GM12891 (cell line): Measurements from ENCODE around the gene SRPK1.
"Not testable (repeated sequence)": the region's sequence is repeated elsewhere in the genome, so short reads cannot be mapped to it uniquely, and the experiment has no call there.

Experiments
- POLR2AphosphoS5 ChIP-seq: IDR thresholded peaks from 2 replicates; pipeline ENCODE4 v1.6.1; 2011; ENCODE audit warnings: low read depth, low read length, control low read depth
- POU2F2 ChIP-seq: IDR thresholded peaks from 2 replicates; pipeline ENCODE4 v1.6.1; 2011; ENCODE audit warnings: low read depth, mild to moderate bottlenecking, control low read depth, low read length, moderate library complexity

GRCh38 chr6:35939259-35939658 is 18.4 kb upstream of the SRPK1 start:
- TF ChIP-seq POLR2AphosphoS5, POU2F2: not testable (repeated sequence)
